HEK293 (cell line): ENCODE data around the gene ATP10D.

ENCODE experiments used
- CTCF ChIA-PET: fragments of 350-600 bp; formaldehyde crosslinking; extraction: SDS; loops from one replicate; lab custom pipeline; 2021; ENCODE audit warnings: antibody characterized with exemption; lab: Yijun Ruan, JAX
- POLR2A ChIA-PET: fragments of 300-600 bp; formaldehyde crosslinking; extraction: SDS; loops from one replicate; lab custom pipeline; 2020; ENCODE audit warnings: antibody characterized with exemption, inconsistent platforms; lab: Yijun Ruan, JAX
- H3K27ac ChIP-seq: fragments of 200-500 bp; sonication (Bioruptor generic); 2 replicates; pipeline ENCODE4 v1.5.1; 2014; ENCODE audit warnings: low read depth, low read length, control low read depth, inconsistent platforms; ENCODE audit errors: extremely low read depth
- H3K36me3 ChIP-seq, 2 experiments: fragments of 200-500 bp in 1 of 2; sonication (Bioruptor generic) in 1 of 2; 1 replicate in 1 of 2; 2 replicates in 1 of 2; pipeline ENCODE4 v1.5.1; 2014 to 2017; ENCODE audit warnings: inconsistent platforms in 2 of 2, low read length in 2 of 2; ENCODE audit not compliant: control insufficient read depth in 2 of 2, insufficient read depth in 1 of 2
- H3K4me1 ChIP-seq: fragments of 200-500 bp; sonication (Bioruptor generic); 2 replicates; pipeline ENCODE4 v1.5.1; 2014; ENCODE audit warnings: mild to moderate bottlenecking, low read length, inconsistent platforms; ENCODE audit not compliant: control insufficient read depth, insufficient read depth
- H3K4me3 ChIP-seq: 2 replicates; pipeline ENCODE4 v1.5.1; 2011; ENCODE audit warnings: low read depth, mild to moderate bottlenecking, control low read depth, low read length, moderate library complexity
- H3K9me3 ChIP-seq: fragments of 200-500 bp; sonication (Bioruptor generic); 2 replicates; pipeline ENCODE4 v1.5.1; 2014; ENCODE audit warnings: low read depth, low read length, inconsistent platforms; ENCODE audit not compliant: control insufficient read depth, insufficient read depth
- BCL6B ChIP-seq: fragments of 450-650 bp; formaldehyde crosslinking; IDR thresholded peaks from 2 replicates; pipeline ENCODE4 v1.5.1; 2017; ENCODE audit warnings: missing biosample characterization, missing genetic modification characterization
- GLI4 ChIP-seq: fragments of 450-650 bp; formaldehyde crosslinking; IDR thresholded peaks from 2 replicates; pipeline ENCODE4 v1.5.1; 2016; ENCODE audit warnings: missing biosample characterization, missing genetic modification characterization
- KLF9 ChIP-seq: fragments of 450-650 bp; formaldehyde crosslinking; IDR thresholded peaks from 2 replicates; pipeline ENCODE4 v1.5.1; 2016; ENCODE audit warnings: missing biosample characterization, missing genetic modification characterization, low read depth
- MEIS1 ChIP-seq: sonication (generic); formaldehyde crosslinking; IDR thresholded peaks from 2 replicates; pipeline ENCODE4 v1.8.1; 2022; ENCODE audit warnings: missing genetic modification reagents, mild to moderate bottlenecking, borderline replicate concordance
- TCF7L2 ChIP-seq: IDR thresholded peaks from 2 replicates; pipeline ENCODE4 v1.6.1; 2011; ENCODE audit warnings: low read depth, mild to moderate bottlenecking, inconsistent platforms, low read length, moderate library complexity, borderline replicate concordance
- TSHZ1 ChIP-seq: fragments of 450-650 bp; formaldehyde crosslinking; IDR thresholded peaks from 2 replicates; pipeline ENCODE4 v1.5.1; 2016; ENCODE audit warnings: missing biosample characterization, missing genetic modification characterization, borderline replicate concordance
- YY1 ChIP-seq: fragments of 450-650 bp; formaldehyde crosslinking; IDR thresholded peaks from 2 replicates; pipeline ENCODE4 v1.5.1; 2018; ENCODE audit warnings: missing biosample characterization, missing genetic modification characterization
- ZBTB48 ChIP-seq: fragments of 450-650 bp; formaldehyde crosslinking; IDR thresholded peaks from 2 replicates; pipeline ENCODE4 v1.5.1; 2016; ENCODE audit warnings: missing biosample characterization, missing genetic modification characterization
- ZBTB49 ChIP-seq: fragments of 450-650 bp; formaldehyde crosslinking; IDR thresholded peaks from 2 replicates; pipeline ENCODE4 v1.5.1; 2016; ENCODE audit warnings: missing biosample characterization, missing genetic modification characterization, low read depth
- ZNF16 ChIP-seq: fragments of 450-650 bp; formaldehyde crosslinking; IDR thresholded peaks from 2 replicates; pipeline ENCODE4 v1.5.1; 2016; ENCODE audit warnings: low read depth, missing biosample characterization, missing genetic modification characterization
- ZNF184 ChIP-seq: fragments of 450-650 bp; IDR thresholded peaks from 2 replicates; pipeline ENCODE4 v1.5.1; 2018; ENCODE audit warnings: missing biosample characterization, mild to moderate bottlenecking, missing genetic modification characterization
- ZNF202 ChIP-seq: fragments of 450-650 bp; formaldehyde crosslinking; IDR thresholded peaks from 2 replicates; pipeline ENCODE4 v1.5.1; 2016; ENCODE audit warnings: missing biosample characterization, missing genetic modification characterization, borderline replicate concordance
- ZNF214 ChIP-seq: fragments of 450-650 bp; formaldehyde crosslinking; IDR thresholded peaks from 2 replicates; pipeline ENCODE4 v1.5.1; 2017; ENCODE audit warnings: missing biosample characterization, mild to moderate bottlenecking, missing genetic modification characterization, borderline replicate concordance
- ZNF221 ChIP-seq: fragments of 450-650 bp; formaldehyde crosslinking; IDR thresholded peaks from 2 replicates; pipeline ENCODE4 v1.5.1; 2017; ENCODE audit warnings: missing biosample characterization, missing genetic modification characterization, borderline replicate concordance
- ZNF223 ChIP-seq: fragments of 450-650 bp; formaldehyde crosslinking; IDR thresholded peaks from 2 replicates; pipeline ENCODE4 v1.5.1; 2016; ENCODE audit warnings: missing biosample characterization, missing genetic modification characterization
- ZNF266 ChIP-seq: fragments of 450-650 bp; formaldehyde crosslinking; IDR thresholded peaks from 2 replicates; pipeline ENCODE4 v1.5.1; 2016; ENCODE audit warnings: missing biosample characterization, missing genetic modification characterization, low read depth
- ZNF324 ChIP-seq: fragments of 450-650 bp; formaldehyde crosslinking; IDR thresholded peaks from 2 replicates; pipeline ENCODE4 v1.5.1; 2016; ENCODE audit warnings: missing biosample characterization, missing genetic modification characterization
- ZNF501 ChIP-seq: fragments of 450-650 bp; formaldehyde crosslinking; IDR thresholded peaks from 2 replicates; pipeline ENCODE4 v1.5.1; 2016; ENCODE audit warnings: missing biosample characterization, missing genetic modification characterization
- ZNF518A ChIP-seq: fragments of 450-650 bp; formaldehyde crosslinking; conservative IDR thresholded peaks from 2 replicates; pipeline ENCODE4 v1.5.1; 2016; ENCODE audit warnings: low read depth, missing biosample characterization, missing genetic modification characterization
- ZNF664 ChIP-seq: fragments of 450-650 bp; formaldehyde crosslinking; IDR thresholded peaks from 2 replicates; pipeline ENCODE4 v1.5.1; 2016; ENCODE audit warnings: missing biosample characterization, missing genetic modification characterization
- ZNF670 ChIP-seq: fragments of 450-650 bp; formaldehyde crosslinking; IDR thresholded peaks from 2 replicates; pipeline ENCODE4 v1.5.1; 2016; ENCODE audit warnings: missing biosample characterization, missing genetic modification characterization, low read depth
- ZNF76 ChIP-seq: fragments of 450-650 bp; formaldehyde crosslinking; IDR thresholded peaks from 2 replicates; pipeline ENCODE4; 2016; ENCODE audit warnings: low read depth, missing biosample characterization, missing genetic modification characterization, borderline replicate concordance
- ZSCAN16 ChIP-seq: fragments of 450-650 bp; formaldehyde crosslinking; IDR thresholded peaks from 2 replicates; pipeline ENCODE4 v1.5.1; 2016; ENCODE audit warnings: missing biosample characterization, missing genetic modification characterization
- ZSCAN18 ChIP-seq: fragments of 450-650 bp; formaldehyde crosslinking; IDR thresholded peaks from 2 replicates; pipeline ENCODE4 v1.5.1; 2016; ENCODE audit warnings: missing biosample characterization, missing genetic modification characterization

The ATP10D gene

GRCh38 chr4:47639531-47639930, 154.5 kb downstream of the ATP10D start:
- no peak overlapping the region for H3K27ac ChIP-seq
- no peak overlapping the region for H3K4me3 ChIP-seq
- TF ChIP-seq ZNF16 (tag by site-specific recombination) (no peak), ZNF670 (tag by site-specific recombination) (no peak), ZNF664 (tag by site-specific recombination) (no peak), ZNF214 (no peak), KLF9 (no peak), ZNF501 (tag by site-specific recombination) (no peak), GLI4 (no peak), ZNF518A (no peak), ZSCAN18 (tag by site-specific recombination) (no peak), MEIS1 (CRISPR knock-in tag) (no peak), ZNF266 (tag by site-specific recombination) (no peak), ZBTB49 (no peak), ZSCAN16 (tag by site-specific recombination) (no peak), ZNF184 (tag by site-specific recombination) (no peak), ZNF223 (tag by site-specific recombination) (no peak), ZNF202 (tag by site-specific recombination) (no peak)
- ChIA-PET CTCF (no interaction called here), POLR2A (no interaction called here)
- H3K4me1 ChIP-seq: no peaks in the 10 kb centered on the region
- no peaks in the 10 kb centered on the region for H3K36me3 ChIP-seq
- H3K9me3 ChIP-seq: no peaks in the 10 kb centered on the region

- Histone ChIP-seq H3K36me3 (no peaks in the 10 kb centered on the region), H3K4me3 (no peak overlapping the region), H3K27ac (no peak overlapping the region), H3K4me1 (no peaks in the 10 kb centered on the region), H3K9me3 (no peaks in the 10 kb centered on the region)
- CTCF ChIA-PET: no interaction called here
- POLR2A ChIA-PET: no interaction called here
- TF ChIP-seq TCF7L2 (no peak), ZNF221 (tag by site-specific recombination) (no peak), YY1 (tag by site-specific recombination) (no peak), ZBTB48 (tag by site-specific recombination) (no peak), BCL6B (tag by site-specific recombination) (no peak), TSHZ1 (tag by site-specific recombination) (no peak), ZNF223 (tag by site-specific recombination) (no peak), ZNF324 (tag by site-specific recombination) (no peak), ZNF76 (tag by site-specific recombination) (no peak)
Observed at GRCh38 chr4:47640911-47641310, 155.8 kb downstream of the ATP10D start.
